Endodermal cell (in vitro differentiated cells): Measurements from ENCODE around the gene KRT83. TPM values are rescaled to one million over a fixed set of nuclear protein-coding genes. Genes with fewer than 3 reads are reported as not detected.

ENCODE experiments used
- DNase-seq: peaks from one replicate; pipeline ENCODE4 v3.0.0-alpha.2; 2017
- H3K27ac ChIP-seq: 2 replicates; pipeline ENCODE4 v1.5.1; 2013; ENCODE audit warnings: mild to moderate bottlenecking, low read depth, low read length, moderate library complexity
- H3K27me3 ChIP-seq: 2 replicates; pipeline ENCODE4 v1.6.1; 2013; ENCODE audit warnings: mild to moderate bottlenecking, low read length, moderate library complexity; ENCODE audit not compliant: insufficient read depth, control insufficient read depth, poor library complexity, severe bottlenecking
- H3K36me3 ChIP-seq: 2 replicates; pipeline ENCODE4 v1.7.0; 2013; ENCODE audit warnings: mild to moderate bottlenecking, low read length, moderate library complexity; ENCODE audit not compliant: control insufficient read depth, insufficient read depth
- H3K4me1 ChIP-seq: one replicate; pipeline ENCODE4 v1.7.0; 2013; ENCODE audit warnings: low read length; ENCODE audit not compliant: control insufficient read depth, insufficient read depth
- H3K4me3 ChIP-seq: 2 replicates; pipeline ENCODE4 v1.5.1; 2013; ENCODE audit warnings: mild to moderate bottlenecking, low read length, moderate library complexity
- H3K9ac ChIP-seq: 2 replicates; pipeline ENCODE4 v1.6.1; 2013; ENCODE audit warnings: mild to moderate bottlenecking, low read length, moderate library complexity; ENCODE audit not compliant: poor library complexity, severe bottlenecking; ENCODE audit errors: extremely low read depth
- H3K9me3 ChIP-seq: 2 replicates; pipeline ENCODE4 v1.6.1; 2013; ENCODE audit warnings: mild to moderate bottlenecking, low read length, moderate library complexity; ENCODE audit not compliant: control insufficient read depth
- H3K27ac Mint-ChIP-seq: 2 replicates; pipeline ENCODE4 v1.8.0; 2020; ENCODE audit warnings: mixed read lengths
- H3K27me3 Mint-ChIP-seq: 2 replicates; pipeline ENCODE4 v1.8.0; 2021; ENCODE audit warnings: mild to moderate bottlenecking, mixed read lengths; ENCODE audit not compliant: insufficient read depth
- H3K36me3 Mint-ChIP-seq: 2 replicates; pipeline ENCODE4 v1.8.0; 2020; ENCODE audit warnings: low read depth, mixed read lengths
- H3K4me1 Mint-ChIP-seq: 2 replicates; pipeline ENCODE4 v1.8.0; 2020; ENCODE audit warnings: mixed read lengths
- H3K4me3 Mint-ChIP-seq: 2 replicates; pipeline ENCODE4 v1.8.0; 2020; ENCODE audit warnings: mild to moderate bottlenecking, moderate library complexity, mixed read lengths
- H3K9me3 Mint-ChIP-seq: 2 replicates; pipeline ENCODE4 v1.8.0; 2020; ENCODE audit warnings: mild to moderate bottlenecking, mixed read lengths
- CTCF ChIP-seq: fragments of 200-600 bp; sonication (generic); conservative IDR thresholded peaks from 2 replicates; pipeline ENCODE4 v1.5.0; 2021; ENCODE audit warnings: antibody characterized with exemption, mild to moderate bottlenecking
- WGBS, 2 experiments: methylation state at CpG; one replicate each; pipeline versions ENCODE4 v1.1.5 to v1.1.7; 2013; ENCODE audit warnings: missing lambda C conversion rate in 2 of 2, mixed read lengths in 1 of 2; ENCODE audit not compliant: insufficient coverage in 1 of 2, insufficient read length in 1 of 2; 5-methylcytosine and 5-hydroxymethylcytosine counted together
- total RNA-seq, 2 donors: library from RNA; stranded (reverse); fragmentation: NEBNext Ultra II Directional in 1 of 2; extraction: Animal tissue kit (Norgen Biotek cat#: 25700) in 1 of 2; gene quantifications; 2 replicates in 1 of 2; 3 replicates in 1 of 2; pipeline ENCODE4 v1.2.1, GENCODE V29; 2021

The KRT83 gene
- total RNA-seq, 2 donors from 2014 or later, result not detected

- H3K4me1 ChIP-seq, result no peaks in the 10 kb centered on the region
- no peak for TF ChIP-seq CTCF
- no peaks in the 10 kb centered on the region for H3K36me3 Mint-ChIP-seq
- peaks cover 7% of the 10 kb centered on the region for H3K4me1 Mint-ChIP-seq
- H3K9me3 ChIP-seq, result no peaks in the 10 kb centered on the region
- no peaks in the 10 kb centered on the region for H3K9me3 Mint-ChIP-seq
- H3K4me3 ChIP-seq, result no peak overlapping the region
- H3K4me3 Mint-ChIP-seq, result no peak overlapping the region
- WGBS, 2 experiments, result 79% methylated on average over 1 of the region's 1 CpG; no CpG with 5 or more reads in 1 of the 2 experiments
- no peak overlapping the region for H3K27ac Mint-ChIP-seq
- H3K36me3 ChIP-seq, result no peaks in the 10 kb centered on the region
- H3K27me3 ChIP-seq, result no peaks in the 10 kb centered on the region
- H3K27me3 Mint-ChIP-seq, result peaks cover 5% of the 10 kb centered on the region
- H3K27ac ChIP-seq, result no peak overlapping the region
- no peak overlapping the region for H3K9ac ChIP-seq
- no peak for DNase-seq
Measured at GRCh38 chr12:52337054-52337453, 15.9 kb upstream of the KRT83 start.

- H3K4me3 ChIP-seq, result no peak overlapping the region
- no peaks in the 10 kb centered on the region for H3K4me1 ChIP-seq
- no peak overlapping the region for H3K27ac Mint-ChIP-seq
- H3K4me3 Mint-ChIP-seq, result no peak overlapping the region
- H3K27me3 ChIP-seq, result no peaks in the 10 kb centered on the region
- no peaks in the 10 kb centered on the region for H3K36me3 ChIP-seq
- no peak overlapping the region for H3K27ac ChIP-seq
- no peak for DNase-seq
- H3K9me3 ChIP-seq, result no peaks in the 10 kb centered on the region
- peaks cover 2% of the 10 kb centered on the region for H3K27me3 Mint-ChIP-seq
- no peak for TF ChIP-seq CTCF
- no peak overlapping the region for H3K9ac ChIP-seq
- no peaks in the 10 kb centered on the region for H3K9me3 Mint-ChIP-seq
- 92% methylated on average over 2 of the region's 2 CpGs; no CpG with 5 or more reads in 1 of the 2 experiments for WGBS, 2 experiments
- H3K4me1 Mint-ChIP-seq, result peaks cover 7% of the 10 kb centered on the region
- H3K36me3 Mint-ChIP-seq, result no peaks in the 10 kb centered on the region
Measured at GRCh38 chr12:52336641-52337040, 15.4 kb upstream of the KRT83 start.

GRCh38 chr12:52335598-52336262 is 14.5 kb upstream of the KRT83 start:
- H3K27ac Mint-ChIP-seq, result no peak overlapping the region
- no peak for DNase-seq
- Histone ChIP-seq H3K9ac (no peak overlapping the region), H3K4me3 (no peak overlapping the region), H3K9me3 (no peaks in the 10 kb centered on the region), H3K27me3 (no peaks in the 10 kb centered on the region), H3K36me3 (no peaks in the 10 kb centered on the region), H3K27ac (no peak overlapping the region), H3K4me1 (no peaks in the 10 kb centered on the region)
- H3K36me3 Mint-ChIP-seq, result no peaks in the 10 kb centered on the region
- TF ChIP-seq CTCF, result no peak
- peaks cover 2% of the 10 kb centered on the region for H3K27me3 Mint-ChIP-seq
- H3K4me3 Mint-ChIP-seq, result no peak overlapping the region
- H3K4me1 Mint-ChIP-seq, result peaks cover 7% of the 10 kb centered on the region
- 94 to 97% methylated on average over 3 of the region's 4 CpGs for WGBS, 2 experiments
- H3K9me3 Mint-ChIP-seq, result no peaks in the 10 kb centered on the region
